GM19351 (cell line): Measurements from ENCODE around the gene MAGEL2.

Experiments used
- ATAC-seq: cut with Tn5 transposase; IDR thresholded peaks from one replicate; pipeline ENCODE4 v1.9.1; 2021; ENCODE audit warnings: mild to moderate bottlenecking, moderate library complexity; ENCODE audit not compliant: unreplicated experiment

MAGEL2 gene

DNA sequence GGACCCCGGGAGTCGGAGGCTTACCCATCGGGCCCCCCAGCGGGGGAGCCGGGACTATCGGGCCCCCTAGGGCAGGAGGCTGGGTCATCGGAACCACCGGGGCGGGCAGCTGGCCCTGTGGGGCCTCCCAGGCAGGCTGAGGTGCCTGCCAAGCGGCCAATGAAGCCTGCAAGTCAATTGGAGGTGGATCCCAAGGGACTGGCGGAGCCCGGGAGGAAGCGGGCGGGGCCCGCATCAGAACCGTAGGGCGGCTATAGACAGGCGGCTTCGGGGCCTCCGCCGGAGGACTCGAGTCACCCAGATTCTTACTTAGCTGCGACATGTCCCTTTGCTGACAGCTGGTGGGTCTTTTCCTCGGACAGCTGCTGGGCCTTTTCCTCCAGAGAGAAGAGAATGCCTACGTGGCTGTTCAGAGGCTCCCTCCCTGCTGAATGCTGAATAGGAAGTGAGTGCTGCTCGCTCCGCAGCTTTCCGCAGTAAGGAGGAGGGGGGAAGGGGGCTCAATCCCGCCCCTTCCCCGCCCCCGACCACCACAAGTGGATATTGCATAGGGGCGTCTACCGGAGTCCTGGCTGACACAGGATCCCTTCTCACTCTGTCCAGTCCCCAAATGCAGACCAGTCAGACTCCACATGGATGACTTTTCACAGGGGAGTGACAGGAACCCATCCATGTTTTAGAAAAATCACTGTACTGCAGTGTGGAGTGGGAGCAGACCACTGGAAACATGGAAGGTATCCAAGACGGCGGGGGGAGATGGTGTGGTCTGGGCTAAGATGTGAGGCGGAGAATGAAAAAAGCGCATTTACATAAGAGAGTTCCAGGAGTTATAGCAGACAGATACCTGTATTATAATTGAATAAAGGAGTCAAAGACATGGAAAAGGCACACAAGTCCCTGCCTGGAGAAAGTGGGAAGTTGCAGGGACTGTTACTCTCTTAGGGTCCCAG lies at the start of gene MAGEL2:
MAGEL2 (minus strand) TSS at position 447 of the 950 bp plus-strand sequence; CDS start at position 322, 125 bp downstream.
- no peak for ATAC-seq

DNA sequence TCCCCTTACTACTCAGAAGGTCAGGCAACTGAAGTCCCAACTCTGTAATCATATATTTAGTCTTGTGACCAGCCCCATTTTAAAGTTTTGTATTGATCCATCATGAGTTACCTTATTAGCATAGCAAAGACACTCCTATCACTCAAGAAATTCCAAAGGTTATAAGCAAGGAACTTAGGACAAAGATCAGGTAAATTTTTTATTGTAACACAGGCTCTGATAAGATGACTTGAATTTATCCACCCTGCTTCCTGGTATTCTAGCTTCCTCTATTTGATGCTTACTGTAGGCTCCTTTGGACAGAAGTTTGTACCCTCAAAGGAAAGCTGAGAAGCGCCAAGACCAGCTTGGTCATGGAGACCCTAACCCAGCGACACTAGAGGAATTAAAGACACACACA lies 47.6 kb upstream of the MAGEL2 start:
- no peak for ATAC-seq

DNA sequence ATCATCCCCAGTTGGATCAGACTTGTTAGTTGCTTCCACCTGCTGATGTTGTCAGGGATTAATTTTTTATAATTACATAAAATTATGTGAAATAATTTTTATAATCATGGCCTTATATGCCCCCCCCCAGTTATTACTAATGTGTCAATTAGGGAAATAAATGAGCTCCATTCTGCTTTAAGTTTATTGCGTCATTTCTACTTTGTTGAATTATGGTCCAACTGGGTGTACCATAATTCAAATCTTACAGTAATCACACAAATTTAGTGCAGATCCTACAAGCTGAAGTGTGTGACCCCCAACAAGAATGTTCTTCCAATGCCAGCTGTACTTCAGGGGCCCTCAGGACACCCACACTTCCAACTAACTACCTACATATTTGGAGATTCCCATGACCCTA lies 46.9 kb upstream of the MAGEL2 start:
- no peak for ATAC-seq

DNA sequence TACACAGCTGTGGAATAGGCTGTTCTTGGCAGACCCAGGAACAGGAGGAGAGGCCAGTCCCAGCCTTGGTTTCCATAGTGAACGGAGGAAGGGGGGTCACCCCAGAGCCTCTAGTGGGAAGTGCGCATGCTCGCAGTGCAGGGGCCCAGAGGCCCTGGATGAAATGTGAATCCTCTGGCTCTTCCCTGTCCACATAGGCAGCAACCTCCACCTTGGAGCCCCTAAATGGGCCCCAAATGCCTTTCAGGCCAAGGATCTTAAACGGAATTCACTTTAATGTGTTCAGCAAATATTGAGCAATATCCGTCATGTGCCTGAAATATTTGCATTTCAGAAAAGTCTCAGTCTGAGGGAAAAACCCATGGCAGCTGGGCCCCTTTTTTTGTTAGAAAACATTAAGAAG lies 42.8 kb upstream of the MAGEL2 start:
- ATAC-seq, result no peak

DNA sequence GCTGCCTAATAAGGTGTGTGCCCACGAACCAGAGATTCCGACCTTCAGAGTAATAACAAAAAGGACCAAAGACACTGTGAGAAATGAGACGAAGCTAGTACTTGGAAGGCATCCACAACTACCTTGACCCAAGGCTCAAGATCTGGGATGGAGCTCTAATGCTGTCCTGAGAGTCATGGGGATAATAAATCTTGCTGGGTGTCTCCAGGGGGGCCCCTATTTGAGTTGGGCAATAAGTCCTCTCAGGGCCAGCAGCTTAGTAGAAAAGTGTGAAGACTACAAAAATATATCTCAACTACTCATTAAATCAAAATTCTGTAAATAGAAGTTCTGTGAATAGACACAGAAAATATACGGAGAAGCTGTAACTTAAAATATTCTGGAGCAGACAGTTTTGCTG lies 42.3 kb upstream of the MAGEL2 start:
- no peak for ATAC-seq

DNA sequence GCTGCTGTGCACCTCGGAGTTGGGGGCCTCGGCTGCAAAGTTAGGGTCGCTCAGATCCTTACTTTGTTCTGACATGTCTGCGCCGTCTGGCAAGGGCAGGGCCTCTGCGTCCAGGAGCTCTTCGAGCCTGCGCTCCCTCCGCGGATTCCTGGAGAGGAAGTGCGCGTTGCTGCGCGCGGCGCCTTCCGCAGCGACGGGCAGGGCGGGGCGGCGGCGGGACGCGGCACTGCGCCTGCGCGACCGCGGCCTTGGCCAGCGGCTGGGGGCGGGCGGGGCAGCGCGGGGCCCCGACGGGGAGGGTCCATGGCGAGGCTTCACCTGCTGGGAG lies 39.4 kb upstream of the MAGEL2 start, which contains the start of gene NDN:
NDN (minus strand) TSS at position 163 of the 328 bp plus-strand sequence; CDS start at position 75, 88 bp downstream.
- ATAC-seq, result no peak

DNA sequence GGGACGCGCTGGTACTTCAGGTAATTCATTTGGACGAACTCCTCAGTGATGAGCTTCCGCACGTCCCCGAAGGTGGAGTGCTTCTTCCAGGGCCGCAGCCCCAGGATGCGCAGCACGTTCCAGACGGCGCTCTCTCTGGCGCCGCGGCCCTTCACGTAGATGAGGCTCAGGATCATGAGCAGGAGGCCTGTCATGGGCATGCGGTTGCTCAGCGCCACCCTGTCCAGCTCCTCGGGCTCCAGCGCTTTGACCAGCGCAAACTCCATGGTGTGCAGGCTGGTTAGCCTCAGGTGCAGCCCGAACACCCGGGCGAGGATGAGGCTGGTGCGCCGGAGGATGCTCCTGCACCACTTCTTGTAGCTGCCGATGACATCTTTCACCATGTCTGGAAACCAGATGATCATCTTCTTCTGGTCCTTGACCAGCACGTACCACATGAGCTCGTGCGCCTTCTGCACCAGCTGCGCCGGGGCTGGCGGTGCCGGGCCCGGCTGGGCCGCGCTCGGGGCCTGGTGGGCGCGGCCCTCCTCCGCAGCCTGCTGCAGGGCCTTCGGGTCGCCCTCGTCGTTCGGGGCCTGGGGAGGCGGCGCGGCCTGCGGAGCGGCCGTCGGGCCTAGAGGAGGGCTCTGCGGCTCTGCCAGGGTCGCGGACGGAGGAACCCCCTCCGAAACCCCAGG lies 38.9 kb upstream of the MAGEL2 start:
- no peak for ATAC-seq

DNA sequence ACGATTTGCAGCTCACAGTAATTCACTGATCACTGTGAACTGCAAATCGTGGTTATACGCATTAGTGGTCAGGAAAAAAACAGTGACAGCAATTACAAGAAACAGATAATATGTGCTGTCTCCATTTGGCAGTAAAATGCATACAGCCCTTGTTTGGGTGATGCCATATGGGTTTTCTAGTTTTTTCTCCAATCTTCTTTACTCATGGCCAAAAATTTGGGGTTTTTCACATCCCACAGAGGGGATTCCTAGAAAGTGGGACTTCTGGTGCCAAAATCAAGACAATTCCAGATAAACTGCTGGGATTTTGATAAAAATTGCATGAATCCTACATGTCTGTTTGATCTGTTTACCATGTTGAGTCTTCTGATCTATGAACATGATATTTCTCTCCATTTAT lies 23.8 kb upstream of the MAGEL2 start:
- ATAC-seq, result no peak

DNA sequence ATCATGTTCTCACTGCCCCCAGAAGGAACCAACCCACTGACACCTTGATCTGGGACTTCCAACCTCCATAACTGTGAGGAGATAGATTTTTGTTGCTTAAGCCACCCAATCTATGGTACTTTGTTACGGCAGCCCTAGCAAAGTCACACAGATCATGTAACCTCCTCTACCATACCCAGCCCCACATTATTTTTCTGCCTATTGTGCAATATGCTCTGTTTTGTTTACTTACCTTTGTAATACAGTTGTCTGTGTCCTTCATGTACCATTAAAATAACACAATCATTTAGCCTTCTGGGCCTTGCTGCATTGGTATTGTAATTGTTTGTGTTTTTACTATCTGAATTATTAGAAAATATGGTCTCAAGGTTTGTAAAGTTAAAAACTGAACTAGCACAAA lies 23.3 kb upstream of the MAGEL2 start:
- ATAC-seq, result no peak

DNA sequence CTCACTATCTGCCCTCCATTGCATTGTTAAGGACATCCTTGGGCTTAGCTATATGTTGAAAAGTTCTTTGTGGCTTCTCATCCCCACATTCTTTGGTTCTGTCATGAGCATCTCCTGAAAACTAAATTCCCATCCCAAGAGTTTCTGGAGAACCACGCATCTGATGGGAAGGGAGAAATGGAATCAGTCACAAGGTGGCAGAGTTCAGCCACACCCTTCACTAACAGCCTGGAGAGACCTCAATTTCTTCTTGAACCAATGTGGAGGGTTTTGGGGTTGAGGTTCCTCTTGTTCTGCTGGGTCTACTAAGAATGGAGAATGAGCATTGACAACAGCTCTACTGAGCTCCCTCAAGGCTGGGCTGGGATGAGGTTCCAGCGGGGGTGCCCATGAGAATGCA lies 15.6 kb upstream of the MAGEL2 start:
- no peak for ATAC-seq

DNA sequence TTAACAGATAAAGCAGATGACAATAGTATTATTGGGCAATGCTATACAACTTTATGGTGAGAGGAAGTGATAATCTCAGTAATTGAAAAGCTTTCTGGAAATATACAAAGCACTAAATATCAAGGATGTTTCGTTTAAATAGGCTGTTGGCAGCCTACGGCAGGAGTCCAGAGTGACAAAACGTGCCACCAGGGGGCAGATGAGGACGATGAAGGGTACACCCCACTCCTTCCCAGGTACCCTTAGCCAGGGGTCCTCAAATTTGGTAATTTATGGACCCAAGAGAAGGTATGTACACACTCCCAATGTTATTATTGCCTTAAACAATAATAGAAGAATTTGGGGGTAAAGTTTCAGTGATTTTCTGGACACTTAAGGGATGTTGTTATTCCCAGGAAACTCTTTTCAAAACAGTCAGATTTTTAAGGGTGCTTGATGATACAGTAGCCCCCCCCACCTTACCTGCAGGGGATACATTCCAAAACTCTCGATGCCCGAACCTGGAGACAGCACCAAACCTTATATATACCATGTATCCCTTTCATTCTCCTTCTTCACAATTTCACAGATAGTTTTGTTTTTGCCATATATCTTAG lies 1.4 kb upstream of the MAGEL2 start:
- no peak for ATAC-seq

DNA sequence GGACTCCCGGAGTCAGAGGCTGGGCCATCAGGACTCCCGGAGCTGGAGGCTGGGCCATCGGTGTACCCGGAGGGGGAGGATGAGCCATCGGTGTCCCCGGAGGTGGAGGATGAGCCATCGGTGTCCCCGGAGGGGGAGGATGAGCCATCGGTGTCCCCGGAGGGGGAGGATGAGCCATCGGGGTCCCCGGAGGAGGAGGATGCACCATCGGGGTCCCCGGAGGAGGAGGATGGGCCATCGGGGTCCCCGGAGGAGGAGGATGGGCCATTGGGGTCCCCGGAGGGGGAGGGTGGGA lies 719 bp downstream of the MAGEL2 start:
- no peak for ATAC-seq

DNA sequence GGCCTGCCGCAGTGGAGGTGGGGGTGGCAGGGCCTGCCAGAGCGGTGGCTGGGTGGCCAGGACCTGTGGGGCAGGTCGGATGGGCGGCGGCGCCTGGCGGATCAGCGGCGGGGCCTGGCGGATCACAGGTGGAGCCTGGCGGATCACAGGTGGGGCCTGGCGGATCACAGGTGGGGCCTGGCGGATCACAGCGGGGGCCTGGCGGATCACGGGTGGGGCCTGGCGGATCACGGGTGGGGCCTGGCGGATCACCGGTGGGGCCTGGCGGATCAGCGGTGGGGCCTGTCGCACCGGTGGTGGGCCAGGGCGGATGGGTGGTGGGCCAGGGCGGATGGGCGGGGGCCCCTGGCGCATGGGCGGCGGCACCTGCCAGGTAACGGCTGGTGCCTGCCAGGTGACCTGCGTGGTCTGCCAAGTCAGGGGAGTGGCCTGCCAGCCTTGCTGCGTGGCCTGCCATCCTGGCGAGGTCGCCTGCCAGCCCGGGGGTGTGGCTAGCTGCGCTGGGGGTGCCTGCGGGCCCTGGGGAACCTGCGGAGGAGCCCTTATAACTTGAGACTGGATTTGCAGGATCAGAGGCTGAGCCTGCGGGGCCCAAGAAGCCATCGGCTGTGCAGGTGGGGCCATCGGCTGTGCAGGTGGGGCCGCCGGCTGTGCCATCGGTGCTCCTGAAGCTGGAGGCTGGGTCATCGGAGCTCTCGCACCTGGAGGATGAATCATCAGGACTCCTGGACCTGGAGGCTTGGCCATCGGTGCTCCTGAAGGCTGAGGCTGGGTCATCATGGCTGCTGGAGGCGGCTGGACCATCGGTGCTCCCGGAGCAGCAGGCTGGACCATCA lies 1.3 kb downstream of the MAGEL2 start:
- no peak for ATAC-seq

DNA sequence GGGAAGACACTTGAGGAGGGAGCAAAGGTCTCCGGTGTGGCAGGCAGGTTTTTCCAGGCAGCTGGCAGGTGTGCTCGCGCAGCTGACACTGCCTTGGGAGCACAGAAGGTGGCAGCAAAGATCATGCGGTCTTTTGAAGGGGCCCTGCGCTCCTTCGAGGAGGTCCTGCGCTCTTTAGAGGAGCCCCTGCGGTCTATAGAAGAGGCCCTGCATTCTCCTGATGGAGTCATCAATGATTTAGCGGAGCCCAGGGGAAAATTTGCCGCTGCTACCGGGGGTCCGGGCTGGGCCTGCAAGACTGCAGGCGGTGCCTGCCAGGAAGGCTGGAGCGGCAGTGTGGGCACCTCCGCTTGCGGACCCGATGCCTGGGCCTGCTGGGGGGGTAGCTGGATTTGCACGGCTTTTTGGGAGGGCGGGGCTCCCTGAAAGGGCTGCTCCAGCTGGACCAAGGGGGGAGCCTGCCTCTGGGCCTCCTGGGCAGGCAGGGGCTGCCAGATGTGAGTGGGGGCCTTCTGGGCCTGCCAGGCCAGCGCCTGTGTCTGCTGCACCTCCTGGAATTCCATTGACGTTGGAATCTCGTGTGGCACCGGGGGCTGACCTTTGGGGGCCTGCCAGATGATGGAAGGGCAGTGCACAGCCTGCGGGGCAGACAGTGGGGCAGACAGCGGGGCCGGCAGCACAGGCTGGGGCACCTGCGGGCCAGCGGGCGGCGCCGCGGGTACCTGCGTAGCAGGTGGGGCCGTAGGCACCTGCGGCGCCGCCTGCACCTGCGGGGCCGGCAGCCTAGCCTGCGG lies 2.1 kb downstream of the MAGEL2 start:
- no peak for ATAC-seq

DNA sequence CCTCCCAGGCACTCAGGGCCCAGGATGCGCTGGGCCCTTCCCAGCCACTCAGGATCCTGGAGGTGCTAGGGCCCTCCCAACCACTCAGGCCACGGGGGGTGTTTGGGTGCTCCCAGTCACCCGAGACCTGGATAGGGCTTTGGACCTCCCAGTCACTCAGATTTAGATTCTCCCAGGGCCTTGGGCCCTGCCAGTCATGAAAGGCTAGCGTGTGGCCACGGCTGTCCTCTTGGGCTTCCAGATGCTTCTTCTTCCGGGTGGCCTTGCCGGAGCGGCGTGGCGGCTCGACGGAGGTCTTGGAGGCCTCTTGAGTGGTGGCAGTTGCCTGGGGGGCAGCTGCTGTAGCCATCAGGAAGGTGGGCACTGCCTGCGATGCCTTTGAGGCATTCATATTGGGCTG lies 2.8 kb downstream of the MAGEL2 start:
- no peak for ATAC-seq

DNA sequence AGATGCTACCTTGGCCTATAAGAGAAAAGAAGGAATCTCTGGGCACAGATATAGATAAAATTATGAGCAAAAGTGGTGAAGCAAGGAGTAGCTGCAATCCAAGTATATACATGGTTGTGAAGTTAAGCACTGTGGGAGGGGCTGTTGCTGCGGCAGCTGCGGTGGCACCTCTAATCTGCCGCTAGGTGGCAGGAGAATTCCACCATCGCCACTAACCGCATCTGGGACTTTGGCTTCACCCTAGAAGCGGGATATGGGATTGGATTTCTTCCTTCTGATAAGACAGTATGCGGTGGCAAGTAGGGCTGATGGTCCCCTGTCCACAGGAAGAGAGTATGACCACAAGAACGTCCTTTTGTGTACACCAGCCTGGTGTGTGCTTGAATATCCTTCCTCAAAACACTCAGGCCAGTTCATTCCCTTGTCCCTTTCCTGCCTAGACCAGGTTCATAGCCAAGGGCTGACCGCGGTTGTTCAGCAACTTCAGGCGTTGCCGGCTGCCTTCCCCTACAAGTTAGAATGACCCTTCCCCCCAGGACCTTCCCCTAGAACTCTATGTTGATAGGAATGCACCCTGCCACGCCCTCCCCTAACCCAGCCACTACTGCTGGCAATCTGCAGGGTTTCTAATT lies 5.1 kb downstream of the MAGEL2 start:
- ATAC-seq, result no peak

DNA sequence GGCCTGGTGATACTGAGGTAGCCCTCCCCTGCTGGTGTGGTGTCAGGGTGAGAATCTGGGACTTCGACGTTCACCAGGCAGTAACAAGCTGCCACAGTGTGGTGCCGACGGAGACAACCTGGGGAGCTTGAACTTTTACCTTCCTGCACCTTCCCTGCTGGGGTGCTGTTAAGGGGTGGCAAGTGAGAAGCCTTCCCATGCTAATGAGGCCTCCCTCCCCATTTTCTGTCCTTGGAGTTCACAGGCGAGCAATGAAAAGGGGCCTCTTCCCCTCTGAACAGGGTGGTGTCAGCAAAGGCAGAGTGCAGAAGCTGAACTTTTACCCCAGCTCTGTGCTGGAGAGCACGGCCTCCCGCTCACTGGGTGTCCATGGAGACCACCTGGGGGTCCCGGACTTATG lies 13.5 kb downstream of the MAGEL2 start:
- no peak for ATAC-seq

DNA sequence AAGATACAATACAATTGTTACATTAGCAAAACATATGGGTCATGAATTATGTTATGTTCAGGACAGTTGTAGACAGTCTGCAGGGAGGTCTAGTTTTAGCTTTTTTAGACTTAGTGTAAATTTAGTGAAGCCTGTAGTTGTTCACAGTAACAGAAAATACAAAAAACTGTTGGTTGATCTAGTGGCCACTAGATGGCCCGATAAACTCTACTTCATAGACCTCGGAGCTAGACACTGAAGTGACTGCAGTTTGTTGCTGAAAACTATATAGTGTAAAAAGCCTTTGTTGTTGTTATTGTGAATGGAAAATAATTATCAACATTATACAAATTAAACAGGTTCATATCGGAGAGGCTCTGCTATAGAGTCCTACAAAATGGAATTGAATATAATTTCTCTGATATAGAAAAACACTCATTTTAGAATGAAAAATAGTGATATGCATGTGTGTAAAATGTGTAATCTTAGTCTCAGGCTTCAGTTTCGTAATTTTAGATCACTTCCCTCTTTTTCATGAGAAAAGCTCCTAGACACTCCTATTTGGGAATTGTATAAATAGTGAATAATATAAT lies 18.3 kb downstream of the MAGEL2 start:
- ATAC-seq, result no peak

DNA sequence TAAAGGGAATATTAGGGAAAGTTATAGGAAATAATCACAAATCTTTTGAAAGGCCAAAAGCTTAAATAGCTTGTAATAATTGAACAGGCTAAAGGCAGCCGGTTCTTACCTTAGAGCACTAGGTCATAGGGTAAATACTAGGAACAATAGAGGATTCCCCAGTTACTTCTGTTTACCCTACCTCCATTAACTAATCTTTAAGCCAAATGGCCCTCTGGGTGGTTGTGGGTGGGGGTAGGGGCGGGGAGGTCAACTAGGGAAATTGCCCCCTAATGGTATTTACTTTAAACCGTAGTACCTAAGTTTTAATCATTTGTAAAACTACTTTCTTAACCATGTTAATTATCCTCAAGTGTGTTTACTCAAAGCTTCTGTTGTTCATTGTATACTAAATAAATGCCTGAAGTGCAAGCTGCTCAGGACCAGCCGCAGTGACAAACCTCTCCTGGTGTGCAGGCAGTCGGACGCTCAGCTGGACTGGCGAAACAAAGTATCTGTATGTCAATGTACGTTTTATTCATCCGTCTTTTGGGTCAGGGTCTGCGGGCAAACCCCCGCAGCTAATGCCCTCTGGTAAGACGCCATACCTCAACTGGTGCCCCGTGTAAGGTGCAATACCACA lies 18.9 kb downstream of the MAGEL2 start:
- ATAC-seq, result no peak
